Upper lobe of right lung (tissue), 1 donor: Measurements from ENCODE around the gene BCAS3. TPM values are rescaled to one million over a fixed set of nuclear protein-coding genes. Genes with fewer than 3 reads are reported as not detected.

Experiments used
- ATAC-seq: fragments of 200-7000 bp; cut with Tn5 transposase; one replicate; pipeline ENCODE4 v1.9.1; 2020; ENCODE audit warnings: mild to moderate bottlenecking, moderate library complexity
- DNase-seq: peaks from one replicate; pipeline ENCODE4 v3.0.0-alpha.2; 2020
- H3K27ac ChIP-seq: fragments of 200-600 bp; one replicate; pipeline ENCODE4 v1.8.0; 2022
- H3K27me3 ChIP-seq: fragments of 200-600 bp; one replicate; pipeline ENCODE4 v1.8.0; 2022; ENCODE audit warnings: mild to moderate bottlenecking
- H3K36me3 ChIP-seq: fragments of 200-600 bp; one replicate; pipeline ENCODE4 v1.8.0; 2022
- H3K4me1 ChIP-seq: fragments of 200-600 bp; one replicate; pipeline ENCODE4 v1.8.0; 2022
- H3K4me3 ChIP-seq: fragments of 200-600 bp; one replicate; pipeline ENCODE4 v1.8.0; 2022; ENCODE audit warnings: mild to moderate bottlenecking
- H3K9me3 ChIP-seq: fragments of 200-600 bp; one replicate; pipeline ENCODE4 v1.8.0; 2022
- CTCF ChIP-seq: fragments of 200-600 bp; IDR thresholded peaks from one replicate; pipeline ENCODE4 v1.8.0; 2022; ENCODE audit warnings: antibody characterized with exemption
- intact Hi-C: fragments of 100-400 bp; cut with DNase I; formaldehyde crosslinking; loops from one replicate; pipeline ENCODE4 v1.11.0; 2022
- total RNA-seq: library from RNA; stranded (reverse); fragmentation: NEBNext Ultra II Directional; extraction: Animal tissue kit (Norgen Biotek cat#: 25700); gene quantifications from one replicate; pipeline ENCODE4 v1.2.1, GENCODE V29; 2021
- donor health status: DM: no; HTN: yes; CAD: no; lungs with severe emphysema.

The BCAS3 gene
- total RNA-seq, 1 donor from 2014 or later: 23.5 TPM

- Histone ChIP-seq H3K27ac (no peak overlapping the region), H3K4me3 (no peak overlapping the region), H3K9me3 (no peaks in the 10 kb centered on the region), H3K27me3 (no peaks in the 10 kb centered on the region), H3K4me1 (no peaks in the 10 kb centered on the region), H3K36me3 (no peaks in the 10 kb centered on the region)
- TF ChIP-seq CTCF: no peak
- DNase-seq (no peak), ATAC-seq (no peak)
- intact Hi-C loops: no loop called here
These were observed 406.6 kb downstream of the BCAS3 start for GRCh38 chr17:61084260-61084659.

- Histone ChIP-seq H3K4me1 (no peaks in the 10 kb centered on the region), H3K4me3 (no peak overlapping the region), H3K27me3 (no peaks in the 10 kb centered on the region), H3K9me3 (peaks cover under 1% of the 10 kb centered on the region), H3K36me3 (no peaks in the 10 kb centered on the region), H3K27ac (no peak overlapping the region)
- ATAC-seq (no peak), DNase-seq (no peak)
- TF ChIP-seq CTCF: no peak
- intact Hi-C loops: no loop called here
These were observed 409.4 kb downstream of the BCAS3 start for GRCh38 chr17:61087024-61087423.

- no peak for ATAC-seq
These were observed 410.9 kb downstream of the BCAS3 start for GRCh38 chr17:61088556-61088955.

GRCh38 chr17:61091096-61091495 lies 413.4 kb downstream of the BCAS3 start:
- H3K4me1 ChIP-seq: no peaks in the 10 kb centered on the region

More at GRCh38 chr17:61088556-61088955, 410.9 kb downstream of the BCAS3 start:
- no peak for DNase-seq
- Histone ChIP-seq H3K36me3 (no peaks in the 10 kb centered on the region), H3K9me3 (peaks cover 8% of the 10 kb centered on the region), H3K27me3 (no peaks in the 10 kb centered on the region), H3K4me1 (no peaks in the 10 kb centered on the region), H3K4me3 (no peak overlapping the region), H3K27ac (no peak overlapping the region)
- no peak for TF ChIP-seq CTCF
- intact Hi-C loops: no loop called here

GRCh38 chr17:61097781-61098180 lies 420.1 kb downstream of the BCAS3 start:
- Histone ChIP-seq H3K27me3 (no peaks in the 10 kb centered on the region), H3K4me3 (no peak overlapping the region), H3K9me3 (no peaks in the 10 kb centered on the region), H3K27ac (no peak overlapping the region), H3K4me1 (no peaks in the 10 kb centered on the region), H3K36me3 (no peaks in the 10 kb centered on the region)
- intact Hi-C loops: no loop called here
- DNase-seq (no peak), ATAC-seq (no peak)
- no peak for TF ChIP-seq CTCF

More at GRCh38 chr17:61091096-61091495, 413.4 kb downstream of the BCAS3 start:
- DNase-seq (no peak), ATAC-seq (no peak)
- Histone ChIP-seq H3K27me3 (no peaks in the 10 kb centered on the region), H3K4me3 (no peak overlapping the region), H3K9me3 (peaks cover 8% of the 10 kb centered on the region), H3K27ac (no peak overlapping the region), H3K36me3 (no peaks in the 10 kb centered on the region)
- intact Hi-C loops: no loop called here
- TF ChIP-seq CTCF: no peak

- Histone ChIP-seq H3K27me3 (no peaks in the 10 kb centered on the region), H3K9me3 (no peaks in the 10 kb centered on the region), H3K4me3 (no peak overlapping the region), H3K36me3 (no peaks in the 10 kb centered on the region), H3K4me1 (no peaks in the 10 kb centered on the region), H3K27ac (no peak overlapping the region)
- no peak for TF ChIP-seq CTCF
- ATAC-seq: no peak
- no peak for DNase-seq
- intact Hi-C loops: no loop called here
These were observed 428.7 kb downstream of the BCAS3 start for GRCh38 chr17:61106354-61106753.
